Fibroblast of lung (primary cell): Measurements from ENCODE around the gene JMJD4. TPM values are rescaled to one million over a fixed set of nuclear protein-coding genes. Genes with fewer than 3 reads are reported as not detected.

Experiments used
- DNase-seq, 2 donors: peaks; one replicate each; pipeline versions ENCODE4 v3.0.0 to v3.0.0-alpha.2; 2010; ENCODE audit warnings: low read depth in 2 of 2
- H2AFZ ChIP-seq: 2 replicates; pipeline ENCODE4 v1.5.1; 2012; ENCODE audit warnings: low read length, control low read depth, inconsistent platforms
- H3K27ac ChIP-seq: 2 replicates; pipeline ENCODE4 v1.5.1; 2011; ENCODE audit warnings: low read length, control low read depth; ENCODE audit not compliant: insufficient read depth
- H3K27me3 ChIP-seq: 2 replicates; pipeline ENCODE4 v1.5.1; 2011; ENCODE audit warnings: mild to moderate bottlenecking, low read length; ENCODE audit not compliant: control insufficient read depth, insufficient read depth
- H3K36me3 ChIP-seq: 2 replicates; pipeline ENCODE4 v1.5.1; 2011; ENCODE audit warnings: low read length; ENCODE audit not compliant: control insufficient read depth, insufficient read depth
- H3K4me1 ChIP-seq: 2 replicates; pipeline ENCODE4 v1.5.1; 2011; ENCODE audit warnings: low read length; ENCODE audit not compliant: control insufficient read depth, insufficient read depth; ENCODE audit errors: extremely low read depth
- H3K4me2 ChIP-seq: 2 replicates; pipeline ENCODE4 v1.5.1; 2011; ENCODE audit warnings: low read length, control low read depth; ENCODE audit not compliant: insufficient read depth; ENCODE audit errors: extremely low read depth
- H3K4me3 ChIP-seq, 4 experiments: fragments of 200-600 bp in 1 of 4; sonication (generic) in 1 of 4; replicated peaks in 1 of 4; 2 replicates each; pipeline ENCODE4 v1.5.1; 2011 to 2016; ENCODE audit warnings: low read length in 4 of 4, low read depth in 3 of 4, mild to moderate bottlenecking in 3 of 4, control low read depth in 2 of 4, inconsistent platforms in 1 of 4, mixed read lengths in 1 of 4; ENCODE audit not compliant: insufficient read depth in 1 of 4; ENCODE audit errors: control extremely low read depth in 1 of 4
- H3K79me2 ChIP-seq: 2 replicates; pipeline ENCODE4 v1.5.1; 2012; ENCODE audit warnings: mild to moderate bottlenecking, low read length, inconsistent platforms; ENCODE audit not compliant: control insufficient read depth, insufficient read depth
- H3K9ac ChIP-seq: 2 replicates; pipeline ENCODE4 v1.5.1; 2011; ENCODE audit warnings: mild to moderate bottlenecking, low read length, control low read depth; ENCODE audit not compliant: insufficient read depth
- H3K9me3 ChIP-seq: 2 replicates; pipeline ENCODE4 v1.5.1; 2012; ENCODE audit warnings: low read depth, low read length; ENCODE audit not compliant: control insufficient read depth, insufficient read depth
- H4K20me1 ChIP-seq: 2 replicates; pipeline ENCODE4 v1.5.1; 2011; ENCODE audit warnings: low read length; ENCODE audit not compliant: control insufficient read depth, insufficient read depth; ENCODE audit errors: extremely low read depth
- EZH2 ChIP-seq: IDR thresholded peaks from 2 replicates; pipeline ENCODE4 v1.5.1; 2012; ENCODE audit warnings: low read length, control low read depth, mild to moderate bottlenecking; ENCODE audit errors: missing control alignments
- polyA plus RNA-seq, 2 donors: library from polyadenylated mRNA; depleted of rRNA in 1 of 2; stranded (reverse) in 1 of 2; unstranded in 1 of 2; fragments of >200 nt; gene quantifications; 2 replicates each; pipeline ENCODE4 v1.2.1, GENCODE V29; 2011 to 2012; ENCODE audit warnings: missing spikeins in 1 of 2
- total RNA-seq: library from RNA; depleted of rRNA; stranded (reverse); fragments of >200 nt; gene quantifications from 2 replicates; pipeline ENCODE4 v1.2.1, GENCODE V29; 2014
- TF ChIP-seq, protein P1 (sequence below), 2 donors: IDR thresholded peaks in 1 of 2; conservative IDR thresholded peaks in 1 of 2; 1 replicate in 1 of 2; 2 replicates in 1 of 2; pipeline ENCODE4 v1.5.1; 2011 to 2012; ENCODE audit warnings: low read length in 2 of 2, control low read depth in 1 of 2, inconsistent platforms in 1 of 2, low read depth in 1 of 2, mild to moderate bottlenecking in 1 of 2

The JMJD4 gene
- total and polyA plus RNA-seq, 2 donors (not counting 1 experiment from before 2014, with no cell fraction given): 12.1 to 26.4 TPM

GRCh38 chr1:227747948-227748495 lies 12.9 kb upstream of the JMJD4 start:
- peaks cover 22% of the 10 kb centered on the region for H3K79me2 ChIP-seq
- no peak overlapping the region for H3K4me2 ChIP-seq
- H3K4me3 ChIP-seq: no peak overlapping the region
- H3K27me3 ChIP-seq: no peaks in the 10 kb centered on the region
- TF ChIP-seq EZH2: no peak
- TF ChIP-seq, protein P1, sequence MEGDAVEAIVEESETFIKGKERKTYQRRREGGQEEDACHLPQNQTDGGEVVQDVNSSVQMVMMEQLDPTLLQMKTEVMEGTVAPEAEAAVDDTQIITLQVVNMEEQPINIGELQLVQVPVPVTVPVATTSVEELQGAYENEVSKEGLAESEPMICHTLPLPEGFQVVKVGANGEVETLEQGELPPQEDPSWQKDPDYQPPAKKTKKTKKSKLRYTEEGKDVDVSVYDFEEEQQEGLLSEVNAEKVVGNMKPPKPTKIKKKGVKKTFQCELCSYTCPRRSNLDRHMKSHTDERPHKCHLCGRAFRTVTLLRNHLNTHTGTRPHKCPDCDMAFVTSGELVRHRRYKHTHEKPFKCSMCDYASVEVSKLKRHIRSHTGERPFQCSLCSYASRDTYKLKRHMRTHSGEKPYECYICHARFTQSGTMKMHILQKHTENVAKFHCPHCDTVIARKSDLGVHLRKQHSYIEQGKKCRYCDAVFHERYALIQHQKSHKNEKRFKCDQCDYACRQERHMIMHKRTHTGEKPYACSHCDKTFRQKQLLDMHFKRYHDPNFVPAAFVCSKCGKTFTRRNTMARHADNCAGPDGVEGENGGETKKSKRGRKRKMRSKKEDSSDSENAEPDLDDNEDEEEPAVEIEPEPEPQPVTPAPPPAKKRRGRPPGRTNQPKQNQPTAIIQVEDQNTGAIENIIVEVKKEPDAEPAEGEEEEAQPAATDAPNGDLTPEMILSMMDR (conservative IDR thresholded peaks at IDR 0.05 in 1 of 2, IDR thresholded peaks at IDR 0.05 in 1 of 2; ENCODE audit: low read depth in 1 of 2, low read length in 2 of 2): no peak
- H3K27ac ChIP-seq: no peak overlapping the region
- no peak overlapping the region for H3K9ac ChIP-seq
- no peaks in the 10 kb centered on the region for H3K9me3 ChIP-seq
- H3K4me1 ChIP-seq: no peaks in the 10 kb centered on the region
- no peak overlapping the region for H2AFZ ChIP-seq
- peaks cover 15% of the 10 kb centered on the region for H3K36me3 ChIP-seq
- no peak for DNase-seq
- H4K20me1 ChIP-seq: no peaks in the 10 kb centered on the region

DNA sequence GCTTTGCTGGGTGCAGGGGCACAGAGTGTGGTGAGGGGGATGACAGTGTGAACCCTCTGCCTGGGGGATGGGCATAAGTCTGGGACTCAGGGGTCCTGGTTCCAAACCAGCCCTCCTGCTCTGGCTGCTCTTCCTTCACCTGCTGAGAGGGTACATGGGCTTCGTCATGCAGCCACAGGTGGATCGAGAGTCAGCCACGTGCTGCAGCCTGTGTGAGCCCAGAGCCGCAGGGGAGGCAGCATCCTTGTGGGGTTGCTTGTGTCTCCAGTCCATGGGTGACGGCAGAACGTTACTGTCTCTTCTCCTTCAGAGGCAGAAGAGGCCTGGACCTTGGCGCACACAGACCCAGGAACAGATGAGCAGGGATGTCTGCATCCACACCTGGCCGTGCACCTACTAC lies 12.3 kb upstream of the JMJD4 start:
- peaks cover 27% of the 10 kb centered on the region for H3K79me2 ChIP-seq
- no peak overlapping the region for H3K9ac ChIP-seq
- H3K27ac ChIP-seq: no peak overlapping the region
- no peaks in the 10 kb centered on the region for H3K4me1 ChIP-seq
- H3K4me3 ChIP-seq: no peak overlapping the region
- DNase-seq: no peak
- H3K27me3 ChIP-seq: no peaks in the 10 kb centered on the region
- H2AFZ ChIP-seq: no peak overlapping the region
- H3K9me3 ChIP-seq: no peaks in the 10 kb centered on the region
- no peak overlapping the region for H3K4me2 ChIP-seq
- H3K36me3 ChIP-seq: peaks cover 15% of the 10 kb centered on the region
- TF ChIP-seq, protein P1 (conservative IDR thresholded peaks at IDR 0.05 in 1 of 2, IDR thresholded peaks at IDR 0.05 in 1 of 2; ENCODE audit: low read depth in 1 of 2, low read length in 2 of 2): no peak
- TF ChIP-seq EZH2: no peak
- no peaks in the 10 kb centered on the region for H4K20me1 ChIP-seq

GRCh38 chr1:227746676-227747075 lies 11.6 kb upstream of the JMJD4 start:
- TF ChIP-seq, protein P1 (conservative IDR thresholded peaks at IDR 0.05 in 1 of 2, IDR thresholded peaks at IDR 0.05 in 1 of 2; ENCODE audit: low read depth in 1 of 2, low read length in 2 of 2): no peak
- no peak for TF ChIP-seq EZH2
- H3K36me3 ChIP-seq: peaks cover 15% of the 10 kb centered on the region
- no peaks in the 10 kb centered on the region for H3K4me1 ChIP-seq
- peaks cover 27% of the 10 kb centered on the region for H3K79me2 ChIP-seq
- H2AFZ ChIP-seq: no peak overlapping the region
- no peak overlapping the region for H3K9ac ChIP-seq
- H4K20me1 ChIP-seq: no peaks in the 10 kb centered on the region
- H3K27me3 ChIP-seq: no peaks in the 10 kb centered on the region
- no peak overlapping the region for H3K4me2 ChIP-seq
- no peak overlapping the region for H3K27ac ChIP-seq
- no peaks in the 10 kb centered on the region for H3K9me3 ChIP-seq
- H3K4me3 ChIP-seq: no peak overlapping the region
- DNase-seq: no peak
